Dendritic cell treated with granulocyte-macrophage colony-stimulating factor and Interleukin-4, amounts not matched to agents 40 ng/mL and 50 ng/mL, for 4 days (primary cell): ENCODE data around the gene DRAM2.

ENCODE experiments used
- H3K27ac Mint-ChIP-seq: one replicate; pipeline ENCODE4 v1.8.0; 2022; ENCODE audit warnings: mild to moderate bottlenecking, mixed read lengths
- H3K27me3 Mint-ChIP-seq: one replicate; pipeline ENCODE4 v1.8.0; 2022; ENCODE audit warnings: mild to moderate bottlenecking, mixed read lengths
- H3K36me3 Mint-ChIP-seq: one replicate; pipeline ENCODE4 v1.8.0; 2022; ENCODE audit warnings: low read depth, mixed read lengths
- H3K4me1 Mint-ChIP-seq: one replicate; pipeline ENCODE4 v1.8.0; 2022; ENCODE audit warnings: low read depth, mixed read lengths
- H3K4me3 Mint-ChIP-seq: one replicate; pipeline ENCODE4 v1.8.0; 2022; ENCODE audit warnings: mild to moderate bottlenecking, moderate library complexity, mixed read lengths
- H3K9me3 Mint-ChIP-seq: one replicate; pipeline ENCODE4 v1.8.0; 2022; ENCODE audit warnings: mixed read lengths
- intact Hi-C: fragments of 100-400 bp; cut with micrococcal nuclease; formaldehyde crosslinking; loops from one replicate; pipeline ENCODE4 v1.15.0; 2022

The DRAM2 gene

GRCh38 chr1:111157431-111157830 is 17.5 kb upstream of the DRAM2 start:
- intact Hi-C loops = no loop called here
- Mint-ChIP-seq H3K36me3 (peaks cover 90% of the 10 kb centered on the region), H3K27me3 (no peaks in the 10 kb centered on the region), H3K27ac (no peak overlapping the region), H3K4me3 (no peak overlapping the region), H3K9me3 (no peaks in the 10 kb centered on the region), H3K4me1 (peaks cover 44% of the 10 kb centered on the region)

DNA sequence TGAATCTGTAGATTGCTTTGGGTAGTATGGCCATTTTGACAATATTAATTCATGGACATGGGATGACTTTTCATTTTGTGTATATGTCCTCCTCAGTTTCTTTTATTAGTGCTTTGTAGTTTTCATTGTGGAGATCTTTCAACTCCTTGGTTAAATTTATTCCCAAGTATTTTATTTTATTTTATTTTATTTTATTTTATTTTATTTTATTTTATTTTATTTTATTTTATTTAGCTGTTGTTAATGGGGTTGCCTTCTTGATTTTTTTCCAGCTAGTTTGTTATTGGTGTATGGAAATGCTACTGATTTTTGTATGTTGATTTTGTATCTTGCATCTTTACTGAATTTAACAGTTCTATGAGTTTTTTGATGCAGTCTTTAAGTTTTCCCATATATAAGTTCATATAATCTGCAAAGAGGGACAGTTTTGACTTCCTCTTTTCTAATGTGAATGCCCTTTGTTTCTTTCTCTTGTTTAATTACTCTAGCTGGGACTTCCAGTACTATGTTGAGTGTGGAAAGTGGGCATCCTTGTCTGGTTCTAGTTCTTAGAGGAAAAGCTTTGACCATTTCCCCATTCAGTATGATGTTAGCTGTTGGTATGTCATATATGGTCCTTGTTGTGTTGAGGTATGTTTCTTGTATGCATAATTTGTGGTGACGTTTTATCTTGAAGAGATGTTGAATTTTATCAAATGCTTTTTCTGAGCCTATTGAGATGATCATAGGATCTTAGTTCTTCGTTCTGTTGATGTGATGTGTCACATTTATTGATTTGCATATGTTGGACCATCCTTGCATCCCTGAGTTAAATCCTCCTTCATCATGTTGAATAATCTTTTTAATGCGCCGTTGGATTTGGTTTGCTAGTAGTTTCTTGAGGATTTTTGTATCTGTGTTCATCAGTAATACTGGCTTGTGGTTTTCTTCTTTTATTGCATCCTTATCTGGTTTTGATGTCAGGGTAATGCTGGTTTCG is 14.4 kb upstream of the DRAM2 start:
- H3K36me3 Mint-ChIP-seq = peaks cover 90% of the 10 kb centered on the region
- H3K27ac Mint-ChIP-seq = no peak overlapping the region
- H3K4me3 Mint-ChIP-seq = no peak overlapping the region
- H3K27me3 Mint-ChIP-seq = no peaks in the 10 kb centered on the region
- no peaks in the 10 kb centered on the region for H3K9me3 Mint-ChIP-seq
- intact Hi-C loops = no loop called here
- H3K4me1 Mint-ChIP-seq = peaks cover 64% of the 10 kb centered on the region

GRCh38 chr1:111151838-111152237 is 11.9 kb upstream of the DRAM2 start:
- Mint-ChIP-seq H3K4me3 (no peak overlapping the region), H3K36me3 (peaks cover 93% of the 10 kb centered on the region), H3K4me1 (peaks cover 76% of the 10 kb centered on the region), H3K9me3 (no peaks in the 10 kb centered on the region), H3K27me3 (no peaks in the 10 kb centered on the region), H3K27ac (no peak overlapping the region)
- intact Hi-C loops = no loop called here

DNA sequence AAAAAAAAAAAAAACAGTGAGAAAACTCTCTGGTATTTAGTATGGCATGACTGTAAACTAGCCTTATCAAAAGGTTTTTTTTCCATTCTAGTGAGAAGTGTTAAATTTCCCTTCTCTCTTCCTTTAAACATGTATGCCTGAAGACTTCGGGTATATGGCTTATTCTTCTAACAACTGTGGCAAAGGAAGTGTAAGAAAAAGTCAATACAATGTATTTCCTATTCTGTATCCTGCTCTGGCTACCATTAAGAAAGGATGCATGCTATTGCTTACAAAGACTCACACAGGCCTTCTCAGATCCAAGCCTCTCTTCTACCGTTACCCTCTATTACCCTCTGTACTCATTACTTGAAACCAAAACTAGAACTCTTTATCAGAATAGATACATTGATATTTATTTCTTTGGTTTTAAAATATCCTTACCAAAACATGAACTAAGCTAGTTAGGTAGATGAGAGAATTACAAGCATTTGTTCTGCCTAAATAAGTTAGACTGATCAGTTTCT is 8.5 kb upstream of the DRAM2 start:
- Mint-ChIP-seq H3K27ac (peak overlapping the region; percentile 19), H3K36me3 (peaks cover 88% of the 10 kb centered on the region), H3K4me3 (no peak overlapping the region), H3K4me1 (peaks cover 73% of the 10 kb centered on the region), H3K27me3 (no peaks in the 10 kb centered on the region), H3K9me3 (no peaks in the 10 kb centered on the region)
- intact Hi-C loops = no loop called here

DNA sequence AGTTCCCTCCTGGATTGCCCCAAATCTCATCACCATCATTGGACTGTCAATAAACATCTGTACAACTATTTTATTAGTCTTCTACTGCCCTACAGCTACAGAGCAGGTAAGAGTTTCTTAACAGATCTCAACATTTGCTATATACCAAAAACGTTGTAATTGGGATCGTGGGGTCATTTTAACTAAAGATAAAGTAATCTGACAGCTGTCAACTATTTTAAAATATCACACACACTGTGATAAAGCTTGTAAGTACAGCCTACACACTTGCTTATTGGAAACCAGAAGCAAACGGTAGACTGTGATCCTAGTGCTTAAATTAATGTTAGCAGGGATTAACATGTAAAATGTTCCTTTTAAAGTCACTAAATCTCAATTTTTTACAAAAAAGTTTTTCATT is 8.1 kb upstream of the DRAM2 start:
- H3K27me3 Mint-ChIP-seq = no peaks in the 10 kb centered on the region
- H3K36me3 Mint-ChIP-seq = peaks cover 88% of the 10 kb centered on the region
- H3K9me3 Mint-ChIP-seq = no peaks in the 10 kb centered on the region
- no peak overlapping the region for H3K4me3 Mint-ChIP-seq
- no peak overlapping the region for H3K27ac Mint-ChIP-seq
- H3K4me1 Mint-ChIP-seq = peaks cover 73% of the 10 kb centered on the region
- intact Hi-C loops = no loop called here

DNA sequence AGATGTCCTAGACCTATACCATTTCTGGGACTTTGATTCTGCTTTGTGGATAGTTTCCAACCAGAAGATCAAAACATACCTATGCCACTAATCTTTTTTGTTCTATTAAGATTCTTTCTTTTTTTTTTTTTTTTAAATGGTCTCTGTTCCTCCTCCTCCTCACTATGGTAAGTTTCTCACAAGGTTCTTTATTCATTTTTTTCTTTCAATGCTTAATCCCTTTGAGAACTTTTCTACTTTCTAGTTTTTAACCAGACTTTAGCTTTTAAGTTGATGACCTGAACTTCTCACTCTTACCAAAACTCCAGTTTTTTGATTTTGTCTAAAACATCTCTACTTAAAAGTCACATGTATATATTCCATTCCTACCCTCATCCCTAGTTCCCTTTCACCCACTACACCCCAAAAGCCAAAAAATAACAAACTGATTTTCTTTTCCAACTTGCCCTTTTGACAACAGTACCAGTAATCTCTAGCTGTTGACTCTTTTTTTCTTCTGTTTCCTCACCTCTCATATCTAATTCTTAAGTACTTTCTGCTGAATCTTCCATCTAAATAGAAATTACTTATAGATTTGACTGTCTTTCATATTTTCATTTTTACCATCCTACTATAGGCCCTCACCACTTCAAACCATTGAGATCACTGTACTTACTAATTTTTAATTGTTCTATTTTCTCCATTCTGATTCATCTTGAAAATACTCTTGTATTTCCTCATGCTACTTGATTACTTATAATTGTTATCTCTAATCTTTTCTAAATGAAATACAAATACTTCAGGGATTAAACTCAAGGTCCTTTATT is 6.3 kb upstream of the DRAM2 start:
- intact Hi-C loops = no loop called here
- Mint-ChIP-seq H3K4me3 (no peak overlapping the region), H3K9me3 (no peaks in the 10 kb centered on the region), H3K27me3 (no peaks in the 10 kb centered on the region), H3K4me1 (peaks cover 68% of the 10 kb centered on the region), H3K27ac (peak overlapping the region; percentile 50), H3K36me3 (peaks cover 84% of the 10 kb centered on the region)

DNA sequence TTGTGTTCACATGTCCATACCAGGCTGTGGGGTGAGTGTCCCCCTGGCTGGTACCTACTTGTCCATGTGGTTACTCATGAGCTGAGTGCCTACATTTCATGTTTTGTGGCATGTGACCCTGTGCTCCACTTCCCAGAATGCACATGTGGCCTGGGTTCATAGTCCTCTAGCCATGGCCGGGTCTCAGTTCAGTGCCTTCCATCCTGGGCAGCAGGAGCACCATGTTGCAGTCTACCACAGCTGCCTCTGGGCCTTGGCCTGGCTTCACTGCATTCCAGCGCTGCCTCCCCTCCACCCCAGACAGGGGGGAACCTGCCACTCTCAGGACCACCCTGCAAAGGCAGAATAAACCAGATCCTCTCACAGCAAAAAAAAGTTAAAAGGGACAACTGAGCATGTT is 5.6 kb upstream of the DRAM2 start:
- Mint-ChIP-seq H3K27ac (peak overlapping the region; percentile 50), H3K27me3 (no peaks in the 10 kb centered on the region), H3K36me3 (peaks cover 80% of the 10 kb centered on the region), H3K4me1 (peaks cover 66% of the 10 kb centered on the region), H3K4me3 (no peak overlapping the region), H3K9me3 (no peaks in the 10 kb centered on the region)
- intact Hi-C loops = no loop called here

DNA sequence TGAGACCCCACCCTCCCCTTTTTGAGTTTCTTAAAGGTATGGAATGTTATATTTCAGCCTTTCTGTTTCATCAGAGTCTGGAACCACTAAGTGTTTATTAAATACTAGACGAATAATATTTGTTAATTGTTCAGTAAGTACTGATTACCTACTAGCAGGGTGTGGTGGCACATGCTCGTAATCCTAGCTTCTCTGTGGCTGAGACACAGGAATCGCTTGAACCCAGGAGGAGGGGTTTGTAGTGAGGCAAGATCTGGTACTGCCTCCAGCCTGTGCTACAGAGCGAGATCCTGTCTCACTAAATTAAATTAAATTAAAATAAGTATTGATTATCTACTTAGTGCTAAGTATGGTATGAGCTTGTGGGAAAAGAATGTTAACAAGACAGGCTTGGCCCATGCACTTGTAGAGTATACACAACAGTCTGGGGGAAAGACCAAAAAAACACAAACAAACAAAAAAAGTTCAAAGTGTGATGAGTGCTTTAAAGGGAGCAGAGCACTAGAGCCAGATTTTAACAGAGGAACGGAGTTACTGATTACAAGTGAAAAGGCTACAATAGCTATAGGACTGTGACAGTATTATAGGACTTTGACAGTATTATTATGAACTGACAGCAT is 2.6 kb upstream of the DRAM2 start:
- intact Hi-C loops = no loop called here
- Mint-ChIP-seq H3K4me1 (peaks cover 44% of the 10 kb centered on the region), H3K4me3 (peak overlapping the region; percentile 100)

DNA sequence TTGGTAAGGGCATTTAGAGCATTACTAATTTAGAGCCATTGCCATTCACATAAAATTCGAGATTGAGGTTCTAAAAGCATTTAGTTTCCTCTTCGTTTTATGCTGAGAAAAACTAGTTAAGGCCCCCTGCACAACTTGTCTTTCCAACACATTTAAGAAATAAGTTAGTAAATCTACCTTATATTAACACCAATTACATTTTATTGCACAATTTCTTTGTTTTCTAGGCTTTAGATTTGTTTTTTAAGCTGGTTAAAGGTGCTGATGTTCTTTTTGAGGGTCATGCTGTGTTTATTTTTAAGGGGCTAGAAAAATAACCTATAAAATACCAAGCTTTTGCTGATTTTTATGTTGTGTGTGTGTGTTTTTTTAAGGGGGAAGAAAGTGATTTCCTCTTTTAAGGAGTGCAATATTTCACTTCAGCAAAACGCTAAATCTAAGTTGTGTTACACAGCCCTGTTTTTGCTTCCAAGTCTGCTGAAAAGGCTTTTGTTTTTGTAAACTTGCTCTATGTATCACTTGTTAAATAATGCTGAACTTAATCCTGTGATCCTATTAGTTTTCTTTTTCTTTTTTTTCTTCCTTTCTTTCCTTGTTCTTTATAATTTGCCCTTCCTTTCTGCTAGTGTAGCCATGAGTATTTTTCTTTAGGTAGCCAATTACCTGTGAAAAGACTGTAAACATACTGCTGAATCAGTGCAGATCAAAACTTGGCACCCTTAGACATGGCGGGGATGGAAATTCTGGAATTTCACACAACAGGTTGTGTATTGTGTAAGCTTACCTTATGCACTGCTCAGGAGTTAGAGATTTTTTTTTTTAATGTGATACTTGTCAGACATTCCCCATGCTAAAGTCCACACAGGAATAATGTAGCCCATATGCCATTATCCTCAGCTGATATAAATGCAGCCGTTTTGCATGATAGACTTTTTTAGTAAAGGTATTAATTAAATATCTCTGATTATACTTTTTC is 1.6 kb upstream of the DRAM2 start:
- Mint-ChIP-seq H3K4me1 (peaks cover 40% of the 10 kb centered on the region), H3K9me3 (no peaks in the 10 kb centered on the region), H3K36me3 (peaks cover 83% of the 10 kb centered on the region), H3K27me3 (no peaks in the 10 kb centered on the region), H3K4me3 (peak overlapping the region; percentile 100), H3K27ac (peak overlapping the region; percentile 95)
- intact Hi-C loops = no loop called here

More for the DNA sequence above, 2.6 kb upstream of the DRAM2 start:
- Mint-ChIP-seq H3K36me3 (peaks cover 81% of the 10 kb centered on the region), H3K27me3 (no peaks in the 10 kb centered on the region), H3K27ac (peak overlapping the region; percentile 95), H3K9me3 (no peaks in the 10 kb centered on the region)

GRCh38 chr1:111140680-111140967 is 731 bp upstream of the DRAM2 start:
- Mint-ChIP-seq H3K36me3 (peaks cover 83% of the 10 kb centered on the region), H3K27me3 (no peaks in the 10 kb centered on the region), H3K9me3 (no peaks in the 10 kb centered on the region), H3K4me3 (peak overlapping the region; percentile 100), H3K4me1 (peaks cover 39% of the 10 kb centered on the region), H3K27ac (peak overlapping the region; percentile 95)
- intact Hi-C loops = no loop called here

GRCh38 chr1:111139324-111139955 is 453 bp downstream of the DRAM2 start:
- Mint-ChIP-seq H3K27ac (peak overlapping the region; percentile 95), H3K4me1 (peaks cover 45% of the 10 kb centered on the region), H3K9me3 (no peaks in the 10 kb centered on the region), H3K36me3 (peaks cover 87% of the 10 kb centered on the region), H3K4me3 (peak overlapping the region; percentile 100), H3K27me3 (no peaks in the 10 kb centered on the region)
- intact Hi-C loops = no loop called here

DNA sequence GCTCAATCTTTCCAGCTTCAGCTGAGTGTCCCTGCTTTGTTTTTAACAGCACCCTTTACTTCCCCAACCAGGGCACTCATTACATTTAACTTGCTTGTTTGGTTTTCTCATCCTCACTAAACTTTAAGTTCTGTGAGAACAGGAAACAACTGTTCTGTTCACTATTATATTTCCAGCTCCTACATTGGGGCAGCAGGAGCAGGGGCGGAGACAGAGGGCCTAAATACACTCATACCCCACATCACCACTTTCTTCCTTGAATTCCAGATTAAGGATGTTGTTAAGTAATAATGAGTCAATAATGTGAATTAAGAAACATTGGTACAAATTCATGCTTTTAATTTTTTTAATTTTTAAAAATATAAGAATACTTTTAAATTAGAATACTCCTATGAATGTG is 6.0 kb downstream of the DRAM2 start:
- Mint-ChIP-seq H3K4me3 (peak overlapping the region; percentile 39), H3K4me1 (peaks cover 61% of the 10 kb centered on the region), H3K27me3 (no peaks in the 10 kb centered on the region), H3K9me3 (no peaks in the 10 kb centered on the region), H3K36me3 (peaks cover 87% of the 10 kb centered on the region), H3K27ac (peak overlapping the region; percentile 92)
- intact Hi-C loops = no loop called here

- Mint-ChIP-seq H3K27me3 (no peaks in the 10 kb centered on the region), H3K36me3 (peaks cover 76% of the 10 kb centered on the region), H3K9me3 (no peaks in the 10 kb centered on the region), H3K4me1 (peaks cover 68% of the 10 kb centered on the region), H3K27ac (peak overlapping the region; percentile 92), H3K4me3 (no peak overlapping the region)
- intact Hi-C loops = no loop called here
Observed at GRCh38 chr1:111131693-111132092, 8.2 kb downstream of the DRAM2 start.
